Esophagus mucosa (tissue), 1 donor: ENCODE results near the gene RIBC1. TPM values are rescaled to one million over a fixed set of nuclear protein-coding genes. Genes with fewer than 3 reads are reported as not detected.
"Not testable (repeated sequence)": the region's sequence is repeated elsewhere in the genome, so short reads cannot be mapped to it uniquely, and the experiment has no call there.

ENCODE experiments used
- ATAC-seq: fragments of 200-7000 bp; cut with Tn5 transposase; one replicate; pipeline ENCODE4 v1.9.1; 2020
- total RNA-seq: library from RNA; stranded (reverse); gene quantifications from one replicate; pipeline ENCODE4 v1.2.4, GENCODE V29; 2023
- donor health status: DM: yes; HTN: yes; CAD: no.

Gene RIBC1
- 0.36 TPM for total RNA-seq

DNA sequence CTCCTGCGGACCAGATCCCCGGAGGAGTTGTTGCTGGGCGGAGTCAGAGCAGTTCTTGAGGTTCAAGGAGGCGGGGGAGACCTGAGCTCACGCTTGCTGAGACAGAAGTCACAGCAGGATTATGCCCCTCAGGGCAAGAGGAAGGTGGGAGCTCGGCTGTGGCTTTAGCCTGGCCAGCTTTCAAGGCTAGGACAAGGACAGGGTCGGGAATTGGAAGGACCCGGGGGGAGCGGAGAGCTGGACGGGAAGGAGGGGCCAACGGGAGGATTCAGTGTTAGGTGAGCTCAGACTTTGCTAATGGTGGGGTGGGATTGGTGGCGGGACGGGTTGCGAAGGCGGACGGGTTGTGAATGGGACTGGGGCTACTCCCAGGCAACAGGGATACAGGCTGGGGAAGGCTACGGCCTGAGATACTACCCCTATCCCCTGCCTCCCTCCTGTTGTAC lies at the start of gene RIBC1:
Gene RIBC1, plus strand, starts transcription at position 13 of the 446 bp plus-strand sequence. CDS start 3,404 bp downstream, outside the sequence.
- peak; percentile 24 for ATAC-seq

DNA sequence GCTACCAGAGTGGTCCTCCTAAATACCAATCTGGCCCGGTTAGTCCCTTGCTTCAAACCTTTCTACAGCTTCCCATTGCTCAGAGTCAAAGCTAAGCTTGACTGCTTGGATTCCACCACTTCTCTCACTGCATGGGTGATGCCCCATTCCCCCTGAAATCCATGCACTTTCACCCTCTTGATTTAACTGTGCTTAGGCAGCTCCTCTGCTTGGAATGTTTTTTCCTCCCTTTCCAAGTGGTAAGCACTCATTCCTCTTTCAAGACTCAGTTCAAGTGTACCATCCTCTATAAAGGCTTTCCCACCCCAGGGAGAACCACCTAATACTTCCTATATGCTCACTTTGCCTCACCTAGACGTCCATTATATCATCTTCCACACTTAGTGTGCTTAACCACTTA lies 49.4 kb upstream of the RIBC1 start:
- ATAC-seq: no peak

DNA sequence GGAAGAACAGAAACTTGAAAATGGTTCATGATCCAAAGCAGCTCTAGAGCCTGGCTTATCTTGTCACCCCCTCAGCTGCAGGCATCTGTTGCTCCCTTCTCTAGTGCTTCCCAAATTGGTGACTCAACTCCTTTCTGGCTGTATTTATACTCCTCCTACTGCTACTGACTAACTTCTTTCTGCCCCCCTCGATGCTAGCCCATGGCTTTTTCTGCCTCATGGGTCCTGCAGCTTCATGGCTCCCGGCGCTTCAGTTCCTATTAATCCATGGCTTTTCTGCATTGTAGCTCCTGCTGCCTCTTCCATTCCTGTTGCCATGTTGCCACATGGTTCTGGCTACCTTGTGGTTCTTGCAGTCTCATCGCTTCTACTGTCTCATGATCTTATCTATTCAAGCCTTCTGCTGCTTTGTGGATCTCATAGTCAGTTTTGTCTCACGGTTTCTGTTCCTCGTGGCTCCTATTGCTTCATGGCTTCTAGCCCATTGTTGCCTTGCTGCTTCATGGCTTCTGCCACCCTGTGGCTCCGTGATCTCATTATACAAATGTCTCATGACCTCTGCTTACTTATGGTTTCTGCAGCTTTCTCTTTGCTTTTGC lies 48.4 kb upstream of the RIBC1 start:
- no peak for ATAC-seq

DNA sequence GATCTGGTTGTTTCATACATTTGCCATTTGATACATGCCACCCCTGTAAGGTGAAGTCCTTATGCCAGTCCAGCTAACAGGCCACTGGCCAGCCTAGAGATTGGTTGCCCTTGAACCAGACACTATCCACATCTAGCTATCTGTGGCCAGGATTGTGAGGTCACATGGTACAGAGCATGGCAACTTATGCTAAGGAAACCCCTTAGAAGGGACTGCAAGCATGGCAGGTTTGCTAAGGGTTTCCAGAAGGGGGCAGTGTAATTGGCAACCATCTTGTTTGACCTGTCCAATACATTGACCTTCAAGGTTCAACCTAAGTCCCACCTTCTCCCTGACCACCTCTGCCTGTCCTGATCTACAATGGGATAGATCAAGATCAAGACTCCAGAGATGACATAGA lies 47.8 kb upstream of the RIBC1 start:
- no peak for ATAC-seq

DNA sequence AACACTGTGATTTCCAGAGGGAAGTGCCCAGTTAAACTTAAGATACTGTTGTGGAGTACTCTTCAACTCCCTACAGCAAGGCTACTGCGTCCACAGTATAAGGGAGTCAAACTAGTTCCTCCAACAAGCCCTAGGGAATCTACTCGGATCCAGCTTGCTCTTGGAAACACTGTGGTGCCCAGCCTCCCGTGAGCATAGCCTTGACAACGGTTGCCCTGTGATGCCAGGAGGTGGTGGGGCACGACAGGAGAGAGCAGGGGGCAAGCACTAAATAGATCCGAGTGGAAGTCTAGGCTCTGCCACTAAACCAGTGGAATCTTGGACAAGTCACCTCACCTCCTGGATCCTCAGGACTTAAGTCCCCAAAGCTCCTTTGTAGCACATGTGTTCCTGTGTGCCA lies 45.8 kb upstream of the RIBC1 start:
- ATAC-seq: no peak

DNA sequence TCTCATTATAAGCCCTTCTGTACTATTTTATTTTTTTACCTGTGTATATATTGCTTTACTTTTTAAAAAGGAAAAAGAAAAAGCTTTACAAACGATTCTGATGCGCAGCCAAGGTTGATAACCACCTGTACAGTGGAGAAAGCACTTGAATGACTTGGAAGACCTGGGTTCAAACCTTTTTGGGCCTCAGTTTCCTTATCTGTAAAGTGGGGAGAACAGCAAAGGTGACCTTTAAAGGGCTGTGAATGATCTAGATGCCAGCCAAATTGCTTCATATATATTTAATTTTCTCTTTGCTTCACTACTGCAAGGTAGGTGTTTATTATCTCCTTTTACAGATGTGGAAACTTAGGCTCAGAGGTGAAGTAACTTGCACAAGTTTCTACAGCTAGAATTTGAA lies 45.2 kb upstream of the RIBC1 start:
- ATAC-seq: no peak

DNA sequence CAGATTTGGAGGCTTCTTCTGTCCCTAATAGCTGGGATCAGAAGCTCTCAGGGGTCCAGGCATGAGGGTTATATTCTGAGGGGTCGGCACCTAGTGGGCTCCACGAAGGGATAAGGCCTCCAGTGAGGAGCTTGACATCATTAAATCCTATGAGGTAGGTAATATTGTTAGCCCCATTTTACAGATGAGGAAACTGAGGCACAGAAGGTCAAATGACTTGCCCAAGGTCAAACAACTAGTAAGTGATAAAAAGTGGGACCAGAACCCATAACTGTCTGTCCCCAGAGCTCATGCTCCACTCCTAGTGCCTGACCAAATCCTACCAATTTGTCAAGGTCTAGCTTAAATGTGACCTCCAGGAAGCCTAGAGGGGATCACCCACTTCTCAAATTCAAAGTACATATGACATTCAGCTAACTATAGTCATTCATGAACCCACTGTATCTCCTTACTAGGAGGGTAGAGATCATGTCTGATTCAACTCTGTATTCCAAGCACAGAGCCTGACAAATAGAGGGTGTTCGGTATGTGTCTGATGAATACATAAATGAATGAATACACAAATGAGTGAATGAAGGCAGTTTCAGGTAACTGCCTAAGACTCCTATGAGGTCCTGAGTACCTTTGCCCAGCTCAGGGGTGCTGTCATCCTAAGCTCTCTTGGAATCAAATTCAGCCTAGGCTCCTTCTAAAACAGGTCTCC lies 43.5 kb upstream of the RIBC1 start:
- ATAC-seq: no peak

DNA sequence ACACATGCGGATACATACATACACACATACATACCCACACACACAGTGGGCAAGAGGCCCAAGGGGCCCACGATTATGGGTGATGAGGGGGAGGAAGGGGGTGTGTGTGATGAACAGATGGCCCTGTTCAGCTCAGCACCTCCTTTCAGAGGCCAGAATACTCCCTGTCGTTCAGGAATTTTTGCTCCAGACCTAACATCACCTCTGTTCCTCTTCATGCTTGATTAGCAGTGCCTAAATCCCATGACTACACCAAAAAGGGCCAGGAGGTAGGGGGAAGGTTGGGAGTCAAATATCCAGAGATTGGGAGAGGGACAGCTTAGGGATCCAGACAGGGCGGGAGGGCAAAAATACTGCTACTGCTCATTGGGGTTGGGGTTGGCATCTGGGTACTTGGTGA lies 42.9 kb upstream of the RIBC1 start:
- no peak for ATAC-seq

DNA sequence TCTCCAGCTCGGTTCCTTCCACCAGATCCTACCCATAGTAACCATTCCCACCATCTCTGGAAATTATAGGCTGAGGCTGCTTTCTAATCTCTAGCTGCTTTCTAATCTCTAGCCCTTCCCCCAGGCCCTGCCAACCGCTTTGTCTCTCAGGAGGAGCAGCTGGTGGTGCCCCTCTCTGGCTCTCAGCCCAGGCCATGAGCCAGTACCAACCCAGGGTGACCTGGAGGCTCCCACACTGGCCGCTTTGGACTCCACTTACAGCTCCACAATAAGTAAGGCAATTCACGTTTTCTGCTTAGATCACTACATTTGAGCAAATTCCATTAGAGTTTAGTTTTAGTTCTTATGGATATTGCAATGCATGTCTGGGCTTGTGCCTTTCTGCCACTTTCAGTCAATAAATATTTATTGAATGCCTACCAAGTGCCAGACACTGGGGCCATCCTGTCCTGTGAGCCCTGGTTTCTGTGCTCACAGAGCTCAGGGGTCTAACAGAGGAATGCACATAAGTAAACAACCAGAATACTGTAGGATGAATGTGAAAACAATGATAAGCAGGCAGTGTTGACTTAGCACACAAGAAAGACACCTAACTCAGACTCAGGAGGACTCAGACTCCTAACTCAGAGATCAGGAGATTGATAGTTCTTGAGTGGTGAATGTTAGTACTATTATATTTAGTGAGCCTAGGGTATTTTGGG lies 39.1 kb upstream of the RIBC1 start:
- no peak for ATAC-seq

DNA sequence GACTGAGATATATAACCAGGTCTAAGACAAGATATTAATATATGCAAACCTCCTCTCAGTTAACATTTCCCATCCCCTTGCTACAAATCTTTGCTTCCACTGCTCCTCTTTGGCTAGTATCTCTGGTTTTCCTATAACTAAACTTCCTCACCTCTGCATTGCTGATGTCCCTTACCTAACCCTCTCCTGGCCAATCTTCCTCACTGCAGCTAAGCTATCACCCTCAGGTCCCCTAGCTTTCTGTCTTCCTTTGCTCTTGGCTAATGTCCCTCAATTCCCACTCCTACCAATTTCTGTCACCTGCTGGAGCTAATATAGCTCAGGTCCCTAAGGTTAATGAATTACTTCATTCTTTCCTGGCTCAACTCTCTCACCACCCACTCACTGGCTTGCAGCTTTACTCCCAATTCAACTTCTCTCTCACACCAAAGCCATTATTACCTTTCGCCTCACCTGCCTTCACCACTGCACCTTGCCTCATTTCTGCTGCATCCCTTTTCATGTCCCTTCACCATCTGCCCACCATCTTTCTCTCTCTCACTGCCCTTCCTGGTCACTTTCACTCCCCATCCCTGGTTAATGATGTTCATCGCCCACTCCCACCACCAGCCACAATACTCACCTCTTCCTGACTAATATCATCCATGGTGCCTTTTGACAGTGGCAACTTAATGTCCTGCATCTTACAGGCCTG lies 26.9 kb upstream of the RIBC1 start:
- no peak for ATAC-seq

DNA sequence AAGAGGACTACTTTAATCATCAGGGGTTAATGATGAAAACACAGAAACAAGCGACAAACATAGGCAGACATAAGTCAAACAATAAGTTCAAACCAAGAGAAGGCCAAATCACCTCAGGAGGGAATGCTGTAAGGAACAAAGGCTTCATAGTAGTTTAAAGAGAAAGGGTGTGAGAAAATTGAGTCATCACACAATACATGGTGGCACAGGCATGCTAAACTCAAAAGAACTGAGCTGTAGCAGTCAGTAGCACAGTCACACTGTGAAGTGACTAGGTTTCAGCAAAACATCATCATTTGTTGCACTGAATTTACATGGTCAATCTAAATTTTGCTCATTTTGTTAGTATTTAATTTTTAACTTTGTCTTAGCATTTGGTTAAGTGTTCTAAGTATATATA lies 24.5 kb upstream of the RIBC1 start:
- peak; percentile 78 for ATAC-seq

DNA sequence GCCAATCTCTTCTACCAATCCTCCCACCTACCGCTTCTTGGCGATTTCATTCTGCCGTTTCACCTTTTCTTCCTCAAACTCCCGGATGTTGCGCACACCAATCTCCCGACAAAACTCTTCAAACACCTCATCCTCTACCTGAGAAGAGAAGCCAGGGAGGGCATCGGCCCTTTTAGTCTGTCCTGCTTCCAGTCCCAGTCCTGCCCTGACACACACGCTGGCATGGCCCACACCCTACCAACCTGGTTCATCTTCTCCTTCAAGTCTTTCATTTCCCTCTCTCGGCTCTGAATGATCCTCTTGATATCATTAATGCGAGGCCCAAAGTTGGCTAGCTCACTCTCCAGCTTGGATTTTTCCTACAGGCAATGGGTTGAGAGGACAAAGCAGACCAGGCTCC lies 19.1 kb upstream of the RIBC1 start:
- ATAC-seq: no peak

DNA sequence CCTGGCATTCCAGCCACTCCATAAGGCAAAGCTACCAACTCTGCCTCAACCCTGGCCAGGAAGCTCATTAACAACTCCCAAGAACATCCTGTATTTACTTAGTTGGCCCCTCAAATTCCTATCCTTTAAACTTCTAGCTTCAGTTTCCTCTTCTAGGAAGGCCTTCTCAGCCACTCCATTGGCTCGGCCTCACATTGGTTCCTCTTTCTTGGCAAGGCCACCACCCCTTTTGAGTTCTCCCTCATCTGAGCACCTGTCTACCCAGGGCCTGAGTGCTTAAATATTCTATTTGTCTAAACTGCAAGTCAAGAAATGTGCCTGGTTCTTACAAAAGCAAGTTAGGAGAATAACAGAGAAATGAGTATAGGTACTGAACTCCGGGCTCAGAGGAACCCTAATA lies 10.2 kb upstream of the RIBC1 start:
- no peak for ATAC-seq

DNA sequence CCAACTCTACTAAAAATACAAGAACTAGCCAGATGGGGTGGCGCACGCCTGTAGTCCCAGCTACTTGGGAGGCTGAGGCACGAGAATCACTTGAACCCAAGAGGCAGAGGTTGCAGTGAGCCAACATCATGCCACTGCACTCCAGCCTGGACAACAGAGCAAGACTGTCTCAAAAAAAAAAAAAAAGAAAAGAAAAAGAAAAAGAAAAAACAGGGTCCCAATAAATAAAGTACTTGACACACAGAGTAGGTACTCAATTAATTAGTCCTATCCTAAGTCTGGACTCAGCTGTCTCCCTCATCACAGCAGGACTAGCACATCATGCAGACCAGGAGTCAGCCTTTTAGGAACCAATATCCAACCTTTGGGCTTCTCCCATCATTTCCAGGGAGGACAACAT lies 2.3 kb upstream of the RIBC1 start:
- ATAC-seq: not testable (repeated sequence)

DNA sequence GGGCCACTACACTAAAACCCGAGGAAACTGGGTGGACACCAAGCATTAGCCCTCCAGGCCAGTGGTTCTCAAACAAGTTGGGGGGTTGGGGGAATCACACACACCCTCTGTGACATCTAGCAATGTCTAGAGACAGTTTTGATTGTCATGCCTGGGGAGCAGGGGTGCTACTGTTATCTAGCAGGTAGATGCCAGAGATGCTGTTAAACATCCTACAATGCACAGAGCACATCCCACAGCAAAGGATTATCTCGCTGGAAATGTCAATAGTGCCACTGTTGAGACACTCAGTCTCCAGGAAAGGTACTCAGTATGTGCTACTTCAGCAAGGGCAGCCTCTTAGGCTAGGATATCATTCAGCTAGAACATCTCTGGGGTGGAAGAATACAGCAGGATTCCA lies 1.5 kb upstream of the RIBC1 start:
- ATAC-seq: no peak

DNA sequence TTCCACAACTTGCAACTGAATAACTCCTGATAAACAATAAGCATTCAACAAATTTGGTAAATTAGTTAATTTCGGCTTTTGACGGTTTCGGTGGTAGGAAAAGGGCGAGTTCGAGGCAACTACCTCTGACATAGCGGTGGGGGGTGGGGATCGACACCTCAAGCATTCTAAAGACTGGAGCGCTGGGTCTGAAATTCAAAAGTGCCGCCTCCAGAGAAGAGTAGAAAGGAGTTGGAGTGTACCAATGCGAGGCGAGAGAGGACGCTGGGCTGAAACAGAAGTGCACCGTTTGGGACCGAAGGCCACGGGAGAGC lies 944 bp upstream of the RIBC1 start:
- peak; percentile 13 for ATAC-seq

DNA sequence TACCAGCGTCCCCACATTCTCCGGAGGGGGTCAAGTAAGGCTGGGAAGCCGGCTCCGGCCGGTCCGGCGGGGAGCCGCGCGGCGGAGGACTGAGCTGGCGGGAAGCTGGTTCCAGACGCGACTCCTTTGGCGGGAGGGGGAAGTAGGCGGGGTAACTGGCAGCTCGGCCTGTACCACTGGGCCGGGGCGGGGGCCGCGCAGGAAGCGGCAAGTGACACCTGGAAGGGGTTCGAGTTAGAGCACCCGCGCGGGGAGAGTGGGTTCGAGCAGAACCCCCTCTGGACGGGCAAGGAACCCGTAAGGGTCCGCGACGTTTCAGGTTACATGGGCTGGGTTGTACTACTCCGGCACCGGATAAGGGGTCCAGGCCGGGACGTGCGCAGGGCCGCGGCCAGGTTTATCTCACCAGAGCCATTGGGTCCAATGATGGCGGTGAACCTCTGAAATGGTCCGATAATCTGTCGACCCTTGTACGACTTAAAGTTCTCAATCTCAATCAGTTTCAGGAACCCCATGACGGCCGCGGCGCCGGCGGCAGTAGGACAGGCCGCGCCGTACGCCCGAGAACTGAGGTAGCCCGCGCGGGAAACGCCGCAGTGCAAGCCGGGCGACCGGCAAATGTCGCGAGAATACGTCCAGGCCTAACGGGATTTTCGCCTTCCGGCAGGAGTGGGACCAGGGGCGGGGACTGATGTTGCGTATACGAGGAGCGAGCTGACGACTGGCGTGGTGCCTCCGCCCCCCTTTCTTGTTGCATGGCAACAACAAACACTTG lies 400 bp upstream of the RIBC1 start, which contains the start of gene SMC1A:
Gene SMC1A, minus strand, starts transcription at position 569 of the 775 bp plus-strand sequence. Its CDS starts 54 bp downstream, at position 515.
- peak; percentile 97 for ATAC-seq

DNA sequence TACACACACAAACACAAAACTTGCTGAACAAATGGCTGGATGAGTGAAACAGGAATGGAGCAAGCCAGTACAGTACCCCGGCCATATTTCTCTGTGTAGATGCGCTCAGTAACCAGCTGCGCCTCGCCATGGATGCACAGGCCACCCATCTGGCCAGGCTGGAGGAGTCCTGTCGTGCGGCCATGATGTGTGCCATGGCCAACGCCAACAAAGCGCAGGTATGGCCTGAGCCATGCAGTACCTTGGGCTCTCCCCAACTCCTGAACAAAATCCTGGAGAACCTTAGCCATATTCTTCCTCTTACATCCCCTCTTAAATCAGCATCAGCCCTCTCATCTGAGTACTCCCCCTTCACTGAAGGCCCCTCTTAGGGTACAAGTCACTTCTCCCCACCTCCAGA lies 7.1 kb downstream of the RIBC1 start:
- no peak for ATAC-seq

DNA sequence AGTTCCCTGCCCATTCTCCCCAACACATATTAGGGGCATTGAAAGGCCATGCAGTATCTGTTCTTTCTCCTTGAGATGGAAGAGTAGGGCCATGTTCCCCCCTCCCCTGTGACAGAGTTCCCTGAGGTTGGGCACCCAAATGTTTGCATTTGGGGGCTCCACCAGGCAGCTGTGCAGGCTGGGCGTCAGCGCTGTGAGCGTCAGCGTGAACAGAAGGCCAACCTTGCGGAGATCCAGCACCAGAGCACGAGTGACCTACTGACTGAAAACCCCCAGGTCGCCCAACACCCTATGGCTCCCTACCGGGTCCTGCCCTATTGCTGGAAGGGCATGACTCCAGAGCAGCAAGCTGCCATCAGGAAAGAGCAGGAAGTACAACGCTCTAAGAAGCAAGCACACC lies 7.6 kb downstream of the RIBC1 start:
- no peak for ATAC-seq

DNA sequence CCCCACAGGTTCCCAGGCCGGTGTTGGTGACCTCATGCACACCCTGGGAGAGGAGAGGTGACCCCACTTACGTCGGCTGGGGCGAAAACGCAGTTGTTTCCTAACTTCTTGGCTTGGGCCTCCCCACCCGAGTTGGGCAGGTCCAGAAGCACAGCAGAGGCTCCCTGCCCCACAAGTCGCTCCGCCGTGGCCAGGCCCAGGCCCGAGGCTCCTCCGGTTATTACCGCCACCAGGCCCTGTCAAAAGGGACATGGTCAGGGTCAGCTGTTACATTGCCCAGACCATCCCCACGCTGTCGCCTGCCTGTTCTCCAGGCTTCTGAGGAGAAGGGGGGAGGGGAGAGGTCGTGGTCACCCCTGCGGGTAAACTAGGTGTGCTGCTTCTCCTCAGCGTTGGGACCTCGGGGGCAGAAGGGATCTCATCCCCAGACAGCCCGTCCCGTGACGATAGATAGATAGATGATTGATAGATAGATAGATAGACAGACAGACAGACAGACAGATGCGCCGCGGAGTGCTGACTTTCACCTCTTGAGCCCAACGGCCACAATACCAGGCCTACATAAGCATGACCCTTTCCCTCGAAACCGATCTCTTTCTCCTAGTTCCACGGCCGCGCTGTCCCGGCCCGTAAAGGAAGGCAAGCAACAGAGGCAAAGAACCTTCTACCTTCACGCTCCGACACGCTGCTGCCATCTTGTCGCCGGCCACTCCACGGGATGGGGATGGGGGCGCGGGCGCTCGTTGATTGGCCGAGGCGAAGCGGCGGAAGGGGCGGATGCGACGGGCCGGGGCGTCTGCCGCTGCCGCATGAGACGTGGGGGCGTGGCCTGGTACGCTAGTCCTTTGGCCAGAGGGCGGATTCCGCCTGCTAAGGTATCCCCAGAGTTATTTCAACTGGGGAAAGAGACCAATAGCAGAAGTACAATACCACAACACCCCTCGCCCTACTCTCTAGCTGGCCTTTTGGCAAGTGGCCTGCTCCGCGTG lies 11.3 kb downstream of the RIBC1 start, which contains the start of gene HSD17B10:
Gene HSD17B10, minus strand, starts transcription at position 720 of the 989 bp plus-strand sequence. Its CDS starts 25 bp downstream, at position 695.
- ATAC-seq: peak; percentile 93

DNA sequence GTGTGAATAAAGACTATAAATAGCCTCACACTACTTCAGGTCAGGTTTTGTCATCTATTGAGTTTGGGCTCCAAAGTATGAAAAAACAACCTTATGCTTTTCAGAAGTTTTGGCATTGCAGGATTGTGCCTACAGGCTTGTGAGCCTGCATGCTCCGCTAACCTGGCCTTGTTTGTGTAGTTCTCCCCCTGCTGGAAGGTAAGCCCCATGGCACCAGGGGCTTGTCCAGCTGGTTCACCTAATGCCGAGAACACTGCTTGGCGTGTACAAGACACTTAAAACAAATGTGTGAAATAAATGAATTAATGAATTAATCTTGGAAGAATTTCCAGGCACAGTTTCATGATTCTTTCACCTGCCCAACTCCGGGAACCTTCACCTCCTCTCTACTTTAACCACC lies 13.3 kb downstream of the RIBC1 start:
- peak; percentile 69 for ATAC-seq
